HCT116 (cell line): ENCODE results near the gene MUSK. TPM values are rescaled to one million over a fixed set of nuclear protein-coding genes. Genes with fewer than 3 reads are reported as not detected.

Experiments
- ATAC-seq: fragments of 200-7000 bp; cut with Tn5 transposase; 2 replicates; pipeline ENCODE4 v1.9.1; 2020; ENCODE audit warnings: mild to moderate bottlenecking, moderate library complexity
- BruUV-seq: library from RNA; stranded (reverse); fragments of 400-500 nt; replicated peaks from 2 replicates; lab custom pipeline; 2021; lab: Mats Ljungman, UMichigan
- CTCF ChIA-PET: fragments of 300-600 bp; sonication (Branson Sonifier 250); formaldehyde crosslinking; loops from one replicate; lab custom pipeline; 2021; ENCODE audit warnings: antibody characterized with exemption; lab: Charles Lee
- POLR2A ChIA-PET: fragments of 300-600, 350-600 bp; sonication (Branson Sonifier 250); formaldehyde crosslinking; loops from one replicate; lab custom pipeline; 2021; ENCODE audit warnings: antibody characterized with exemption; lab: Charles Lee
- RAD21 ChIA-PET, 2 experiments: fragments of 300-600 bp; sonication (Branson Sonifier 250); formaldehyde crosslinking; loops; one replicate each; lab custom pipeline; 2023; ENCODE audit warnings: low total read pairs in 2 of 2; ENCODE audit not compliant: uncharacterized antibody in 2 of 2, unreplicated experiment in 2 of 2, low non-redundant PET in 1 of 2; lab: Charles Lee
- DNase-seq: peaks from one replicate; pipeline ENCODE4 v3.0.0-alpha.2; 2010; ENCODE audit warnings: low read depth, low spot score
- H2AFZ ChIP-seq: fragments of 200-600 bp; shearing (Covaris generic), sonication (generic); 2 replicates; pipeline ENCODE4 v1.6.1; 2017; ENCODE audit warnings: low read depth, mixed run types, mixed read lengths, antibody characterized with exemption, low read length; ENCODE audit not compliant: poor library complexity, severe bottlenecking
- H3K27ac ChIP-seq: 2 replicates; pipeline ENCODE4 v1.5.1; 2012; ENCODE audit warnings: low read depth, low read length
- H3K27me3 ChIP-seq: fragments of 200-600 bp; sonication (generic); 2 replicates; pipeline ENCODE4 v1.6.1; 2016; ENCODE audit warnings: mixed run types, low read length, mixed read lengths; ENCODE audit not compliant: insufficient read depth
- H3K36me3 ChIP-seq, 2 experiments: fragments of 200-500 bp in 1 of 2; fragments of 200-600 bp in 1 of 2; sonication (Bioruptor generic) in 1 of 2; sonication (generic) in 1 of 2; 2 replicates each; pipeline versions ENCODE4 v1.5.1 to v1.6.1; 2014 to 2016; ENCODE audit warnings: low read length in 2 of 2, inconsistent platforms in 1 of 2, mixed read lengths in 1 of 2, mixed run types in 1 of 2; ENCODE audit not compliant: insufficient read depth in 2 of 2, control insufficient read depth in 1 of 2
- H3K4me1 ChIP-seq, 2 experiments: fragments of 200-600 bp in 1 of 2; sonication (generic) in 1 of 2; 2 replicates each; pipeline versions ENCODE4 v1.5.1 to v1.6.1; 2012 to 2017; ENCODE audit warnings: low read length in 2 of 2, inconsistent platforms in 1 of 2, mild to moderate bottlenecking in 1 of 2, mixed read lengths in 1 of 2, mixed run types in 1 of 2, moderate library complexity in 1 of 2; ENCODE audit not compliant: insufficient read depth in 2 of 2, control insufficient read depth in 1 of 2
- H3K4me2 ChIP-seq: fragments of 200-600 bp; sonication (generic); 2 replicates; pipeline ENCODE4 v1.6.1; 2017; ENCODE audit warnings: mixed run types, low read length, mixed read lengths
- H3K4me3 ChIP-seq, 2 experiments: fragments of 200-600 bp in 1 of 2; sonication (generic) in 1 of 2; replicated peaks in 1 of 2; 2 replicates each; pipeline ENCODE4 v1.5.1; 2011 to 2016; ENCODE audit warnings: low read length in 2 of 2, control low read depth in 1 of 2, low read depth in 1 of 2, mild to moderate bottlenecking in 1 of 2, mixed read lengths in 1 of 2, mixed run types in 1 of 2
- H3K79me2 ChIP-seq: fragments of 200-600 bp; sonication (generic); 2 replicates; pipeline ENCODE4 v1.6.1; 2017; ENCODE audit warnings: mild to moderate bottlenecking, mixed run types, low read length, moderate library complexity, mixed read lengths; ENCODE audit not compliant: insufficient read depth
- H3K9ac ChIP-seq: fragments of 200-600 bp; sonication (generic); 2 replicates; pipeline ENCODE4 v1.6.1; 2016; ENCODE audit warnings: low read length, mixed read lengths
- H3K9me2 ChIP-seq: fragments of 200-600 bp; sonication (generic), shearing (Covaris generic); 2 replicates; pipeline ENCODE4 v1.6.1; 2017; ENCODE audit warnings: mixed run types, mild to moderate bottlenecking, moderate library complexity; ENCODE audit not compliant: insufficient read depth
- H3K9me3 ChIP-seq, 2 experiments: fragments of 200-500 bp in 1 of 2; fragments of 200-600 bp in 1 of 2; sonication (Bioruptor generic) in 1 of 2; sonication (generic) in 1 of 2; 2 replicates each; pipeline ENCODE4 v1.6.1; 2014 to 2017; ENCODE audit warnings: low read length in 2 of 2, mixed read lengths in 2 of 2, inconsistent platforms in 1 of 2, low read depth in 1 of 2, mild to moderate bottlenecking in 1 of 2, mixed run types in 1 of 2, moderate library complexity in 1 of 2; ENCODE audit not compliant: control insufficient read depth in 1 of 2, insufficient read depth in 1 of 2
- H4K20me1 ChIP-seq: fragments of 200-600 bp; sonication (generic), shearing (Covaris generic); 2 replicates; pipeline ENCODE4 v1.6.1; 2017; ENCODE audit warnings: mixed run types, mild to moderate bottlenecking, moderate library complexity; ENCODE audit not compliant: insufficient read depth
- CBX3 ChIP-seq: IDR thresholded peaks from 2 replicates; pipeline ENCODE4 v1.6.1; 2012; ENCODE audit warnings: low read depth
- CEBPB ChIP-seq: IDR thresholded peaks from 2 replicates; pipeline ENCODE4 v1.6.1; 2012; ENCODE audit warnings: low read depth
- EGR1 ChIP-seq: IDR thresholded peaks from 2 replicates; pipeline ENCODE4 v1.6.1; 2012; ENCODE audit warnings: low read depth
- ELF1 ChIP-seq: IDR thresholded peaks from 2 replicates; pipeline ENCODE4 v1.6.1; 2012; ENCODE audit warnings: low read depth, borderline replicate concordance
- EZH2 ChIP-seq: fragments of 200-600 bp; sonication (generic); IDR thresholded peaks from 2 replicates; pipeline ENCODE4 v1.6.1; 2017; ENCODE audit warnings: antibody characterized with exemption, mixed run types
- FOSL1 ChIP-seq: IDR thresholded peaks from 2 replicates; pipeline ENCODE4 v1.6.1; 2012; ENCODE audit warnings: low read depth
- JUND ChIP-seq: IDR thresholded peaks from 2 replicates; pipeline ENCODE4 v1.6.1; 2012
- MAX ChIP-seq: IDR thresholded peaks from 2 replicates; pipeline ENCODE4 v1.6.1; 2012
- POLR2A ChIP-seq: IDR thresholded peaks from 2 replicates; pipeline ENCODE4 v1.7.0; 2011; ENCODE audit warnings: borderline replicate concordance; ENCODE audit not compliant: insufficient read depth, insufficient read length; ENCODE audit errors: extremely low read depth
- POLR2AphosphoS5 ChIP-seq: IDR thresholded peaks from 2 replicates; pipeline ENCODE4 v1.6.1; 2011; ENCODE audit warnings: mild to moderate bottlenecking, low read depth, low read length, moderate library complexity
- RAD21 ChIP-seq: IDR thresholded peaks from 2 replicates; pipeline ENCODE4 v1.6.1; 2012; ENCODE audit warnings: low read depth, mild to moderate bottlenecking
- REST ChIP-seq: IDR thresholded peaks from 2 replicates; pipeline ENCODE4 v1.6.1; 2012; ENCODE audit warnings: low read depth
- SP1 ChIP-seq: IDR thresholded peaks from 2 replicates; pipeline ENCODE4 v1.6.1; 2012; ENCODE audit warnings: low read depth
- SRF ChIP-seq: IDR thresholded peaks from 2 replicates; pipeline ENCODE4 v1.6.1; 2012; ENCODE audit warnings: low read depth
- TCF7L2 ChIP-seq: IDR thresholded peaks from 2 replicates; pipeline ENCODE4 v1.7.0; 2011; ENCODE audit warnings: borderline replicate concordance, inconsistent platforms; ENCODE audit not compliant: insufficient read depth, insufficient read length; ENCODE audit errors: extremely low read depth
- YY1 ChIP-seq: IDR thresholded peaks from 2 replicates; pipeline ENCODE4 v1.6.1; 2011; ENCODE audit warnings: low read length, low read depth, moderate library complexity, mild to moderate bottlenecking; ENCODE audit not compliant: insufficient replicate concordance; ENCODE audit errors: extremely low read depth
- ZFX ChIP-seq: fragments of 450-650 bp; IDR thresholded peaks from 2 replicates; pipeline ENCODE4 v1.6.1; 2017
- ZNF274 ChIP-seq: fragments of 200-500 bp; sonication (Bioruptor generic); IDR thresholded peaks from 2 replicates; pipeline ENCODE4 v1.6.1; 2014; ENCODE audit warnings: mild to moderate bottlenecking, low read depth, low read length, inconsistent platforms
- intact Hi-C: fragments of 100-400 bp; cut with micrococcal nuclease; formaldehyde crosslinking; loops from 2 replicates; pipeline ENCODE4 v1.10.0; 2022
- total RNA-seq: library from RNA; stranded (reverse); gene quantifications from one replicate; pipeline ENCODE4 v1.2.1, GENCODE V29; 2021; ENCODE audit not compliant: unreplicated experiment
- TF ChIP-seq, protein P1 (sequence below): IDR thresholded peaks from 2 replicates; pipeline ENCODE4 v1.6.1; 2012
- TF ChIP-seq, protein P2 (sequence below), 3 experiments: fragments of 200-600 bp in 1 of 3; sonication (generic) in 1 of 3; IDR thresholded peaks in 2 of 3; conservative IDR thresholded peaks in 1 of 3; 2 replicates each; pipeline ENCODE4 v1.5.1; 2012 to 2017; ENCODE audit warnings: low read depth in 2 of 3, low read length in 2 of 3, antibody characterized with exemption in 1 of 3, borderline replicate concordance in 1 of 3, control low read depth in 1 of 3, mild to moderate bottlenecking in 1 of 3, mixed read lengths in 1 of 3, mixed run types in 1 of 3, moderate library complexity in 1 of 3; ENCODE audit not compliant: insufficient read depth in 1 of 3

Gene MUSK
- total RNA-seq, 1 experiment from 2014 or later, result not detected

- ChIA-PET CTCF (no interaction called here), RAD21 (no interaction called here), POLR2A (no interaction called here)
- intact Hi-C loops, result no loop called here
- DNase-seq, result no peak
- H3K79me2 ChIP-seq, result no peaks in the 10 kb centered on the region
- no peaks in the 10 kb centered on the region for H3K4me1 ChIP-seq
- H3K27me3 ChIP-seq, result no peaks in the 10 kb centered on the region
- no peak overlapping the region for H3K9ac ChIP-seq
- H3K27ac ChIP-seq, result no peak overlapping the region
- no peaks in the 10 kb centered on the region for H3K9me2 ChIP-seq
- H3K9me3 ChIP-seq, result no peaks in the 10 kb centered on the region; a peak in 2 of 4 replicates
- BruUV-seq, result no TSS peak
- H3K4me2 ChIP-seq, result no peak overlapping the region
- H3K36me3 ChIP-seq, result no peaks in the 10 kb centered on the region
- no peak overlapping the region for H3K4me3 ChIP-seq
- no peak for TF ChIP-seq CEBPB
- no peak for TF ChIP-seq REST
- TF ChIP-seq POLR2AphosphoS5, result no peak
- TF ChIP-seq SRF, result no peak
- no peak for TF ChIP-seq FOSL1
- TF ChIP-seq CBX3, result no peak
- no peak for TF ChIP-seq JUND
- TF ChIP-seq RAD21, result no peak
- TF ChIP-seq, protein P1, sequence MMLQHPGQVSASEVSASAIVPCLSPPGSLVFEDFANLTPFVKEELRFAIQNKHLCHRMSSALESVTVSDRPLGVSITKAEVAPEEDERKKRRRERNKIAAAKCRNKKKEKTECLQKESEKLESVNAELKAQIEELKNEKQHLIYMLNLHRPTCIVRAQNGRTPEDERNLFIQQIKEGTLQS, result no peak
- TF ChIP-seq SP1, result no peak
- no peak for TF ChIP-seq TCF7L2
- no peak for TF ChIP-seq MAX
- TF ChIP-seq YY1, result no peak
- no peak for TF ChIP-seq ZFX
- no peak for TF ChIP-seq ELF1
- TF ChIP-seq, protein P2, sequence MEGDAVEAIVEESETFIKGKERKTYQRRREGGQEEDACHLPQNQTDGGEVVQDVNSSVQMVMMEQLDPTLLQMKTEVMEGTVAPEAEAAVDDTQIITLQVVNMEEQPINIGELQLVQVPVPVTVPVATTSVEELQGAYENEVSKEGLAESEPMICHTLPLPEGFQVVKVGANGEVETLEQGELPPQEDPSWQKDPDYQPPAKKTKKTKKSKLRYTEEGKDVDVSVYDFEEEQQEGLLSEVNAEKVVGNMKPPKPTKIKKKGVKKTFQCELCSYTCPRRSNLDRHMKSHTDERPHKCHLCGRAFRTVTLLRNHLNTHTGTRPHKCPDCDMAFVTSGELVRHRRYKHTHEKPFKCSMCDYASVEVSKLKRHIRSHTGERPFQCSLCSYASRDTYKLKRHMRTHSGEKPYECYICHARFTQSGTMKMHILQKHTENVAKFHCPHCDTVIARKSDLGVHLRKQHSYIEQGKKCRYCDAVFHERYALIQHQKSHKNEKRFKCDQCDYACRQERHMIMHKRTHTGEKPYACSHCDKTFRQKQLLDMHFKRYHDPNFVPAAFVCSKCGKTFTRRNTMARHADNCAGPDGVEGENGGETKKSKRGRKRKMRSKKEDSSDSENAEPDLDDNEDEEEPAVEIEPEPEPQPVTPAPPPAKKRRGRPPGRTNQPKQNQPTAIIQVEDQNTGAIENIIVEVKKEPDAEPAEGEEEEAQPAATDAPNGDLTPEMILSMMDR (IDR thresholded peaks at IDR 0.05 in 2 of 3, conservative IDR thresholded peaks at IDR 0.05 in 1 of 3; ENCODE audit: borderline replicate concordance in 1 of 3, insufficient read depth in 1 of 3, low read depth in 2 of 3, low read length in 2 of 3), result no peak
- no peak for TF ChIP-seq ZNF274
- TF ChIP-seq EGR1, result no peak
- no peak for TF ChIP-seq EZH2
- no peak for TF ChIP-seq POLR2A
- no peak overlapping the region for H2AFZ ChIP-seq
- ATAC-seq, result no peak
- no peaks in the 10 kb centered on the region for H4K20me1 ChIP-seq
Observed at GRCh38 chr9:110626101-110626829, 42.3 kb upstream of the MUSK start.
